RWPE1 (cell line): ENCODE results near the gene INO80.
"Not testable (repeated sequence)": the region's sequence is repeated elsewhere in the genome, so short reads cannot be mapped to it uniquely, and the experiment has no call there.

Experiments
- CTCF ChIA-PET: fragments of 350-600 bp; sonication (Branson Sonifier 250); formaldehyde crosslinking; extraction: SDS; loops from one replicate; lab custom pipeline; 2021; lab: Yijun Ruan, JAX
- POLR2A ChIA-PET: fragments of 400-600 bp; formaldehyde crosslinking; extraction: SDS; loops from one replicate; lab custom pipeline; 2020; ENCODE audit warnings: antibody characterized with exemption; ENCODE audit not compliant: low non-redundant PET; lab: Yijun Ruan, JAX
- DNase-seq: peaks from one replicate; pipeline ENCODE4 v3.0.0; 2012; ENCODE audit warnings: low spot score
- H3K27ac ChIP-seq: fragments of 450-650 bp; 2 replicates; pipeline ENCODE4 v1.5.1; 2017
- CTCF ChIP-seq: fragments of 450-650 bp; conservative IDR thresholded peaks from 2 replicates; pipeline ENCODE4 v1.5.1; 2017; ENCODE audit warnings: low read depth, mild to moderate bottlenecking

The INO80 gene

GRCh38 chr15:40957041-40957555, 159.0 kb downstream of the INO80 start:
- TF ChIP-seq CTCF: no peak
- H3K27ac ChIP-seq: peak overlapping the region; percentile 46
- ChIA-PET CTCF (interaction anchor here (5.8 kb wide), 1 partner anchor 15 kb away, joined by 30 read pairs; no protein-coding TSS in a partner anchor), POLR2A (interaction anchor here (0.5 kb wide), 1 partner anchor 186 kb away, joined by 7 read pairs; no protein-coding TSS in a partner anchor)
- DNase-seq: no peak

- H3K27ac ChIP-seq: peak overlapping the region; percentile 46
- ChIA-PET POLR2A (interaction anchor here (0.5 kb wide), 1 partner anchor 187 kb away, joined by 7 read pairs; no protein-coding TSS in a partner anchor), CTCF (interaction anchor here (5.8 kb wide), 1 partner anchor 15 kb away, joined by 30 read pairs; no protein-coding TSS in a partner anchor)
- DNase-seq: no peak
- TF ChIP-seq CTCF: no peak
Observed at GRCh38 chr15:40956541-40956982, 159.5 kb downstream of the INO80 start.

- TF ChIP-seq CTCF: no peak
- no peak for DNase-seq
- H3K27ac ChIP-seq: peak overlapping the region; percentile 46; the same call in 1 of the 2 replicates
- CTCF ChIA-PET: interaction anchor here (5.8 kb wide), 1 partner anchor 14 kb away, joined by 30 read pairs; no protein-coding TSS in a partner anchor
- POLR2A ChIA-PET: no interaction called here
Observed at GRCh38 chr15:40955930-40956540, 160.0 kb downstream of the INO80 start.

GRCh38 chr15:40955141-40955903, 160.8 kb downstream of the INO80 start:
- CTCF ChIA-PET: interaction anchor here (1.1 to 5.8 kb wide), 3 partner anchors 14 to 61 kb away, joined by 3 to 30 read pairs (median 6); partner anchors contain the start of gene VPS18
- peak overlapping the region; percentile 46; the same call in 1 of the 2 replicates for H3K27ac ChIP-seq
- TF ChIP-seq CTCF: no peak
- DNase-seq: no peak
- POLR2A ChIA-PET: interaction anchor here (0.6 kb wide), 1 partner anchor 13 kb away, joined by 8 read pairs; no protein-coding TSS in a partner anchor

- CTCF ChIA-PET: interaction anchor here (0.5 to 5.8 kb wide), 5 partner anchors 13 to 60 kb away, joined by 3 to 30 read pairs (median 4); partner anchors contain the start of gene VPS18
- not testable (repeated sequence) for DNase-seq
- POLR2A ChIA-PET: interaction anchor here (0.6 to 1.1 kb wide), 2 partner anchors 13 to 15 kb away, joined by 5 to 8 read pairs; no protein-coding TSS in a partner anchor
- H3K27ac ChIP-seq: peak overlapping the region; percentile 84
Observed at GRCh38 chr15:40954158-40954848, 161.8 kb downstream of the INO80 start.

- H3K27ac ChIP-seq: peak overlapping the region; percentile 84
- DNase-seq: no peak
- no peak for TF ChIP-seq CTCF
- POLR2A ChIA-PET: interaction anchor here (0.6 to 1.1 kb wide), 2 partner anchors 12 to 244 kb away, joined by 3 to 5 read pairs; no protein-coding TSS in a partner anchor
- CTCF ChIA-PET: interaction anchor here (0.5 to 5.8 kb wide), 4 partner anchors 12 to 49 kb away, joined by 3 to 30 read pairs (median 5); no protein-coding TSS in a partner anchor
Observed at GRCh38 chr15:40953713-40954074, 162.4 kb downstream of the INO80 start.
